ENCODE measurements around the gene CLEC2A. TPM values are rescaled to one million over a fixed set of nuclear protein-coding genes. Genes with fewer than 3 reads are reported as not detected.

The CLEC2A gene
- total RNA-seq, 1 experiment from 2014 or later = 0.87 TPM

DNA sequence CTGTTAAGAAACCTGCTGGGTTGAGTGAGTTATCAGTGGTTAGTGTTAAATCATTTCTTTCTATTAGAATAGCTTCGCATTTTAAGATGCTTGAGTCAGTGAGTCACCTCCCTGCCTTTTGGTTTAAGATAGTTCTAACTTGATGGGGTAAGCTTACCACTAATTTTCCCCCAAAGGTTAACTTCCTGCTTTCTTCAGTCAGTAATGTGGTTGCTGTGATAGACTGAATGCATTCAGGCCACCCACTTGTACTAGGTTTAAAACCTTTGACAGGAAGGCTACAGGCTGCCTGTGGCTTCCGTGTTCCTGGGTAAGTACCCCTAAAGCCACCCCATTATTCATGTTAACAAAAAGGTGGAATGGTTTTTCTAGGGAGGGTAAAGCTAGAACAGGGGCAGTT lies 25.3 kb downstream of the CLEC2A start:
- H2BK20ac ChIP-seq (ENCODE audit: low read depth, low read length, poor library complexity, severe bottlenecking) = no peak overlapping the region
- H4K91ac ChIP-seq (ENCODE audit: insufficient read length, low read depth, low read length) = no peak overlapping the region
- no peak overlapping the region for H3K56ac ChIP-seq (ENCODE audit: insufficient read length, low read depth, low read length)
- H2BK15ac ChIP-seq (ENCODE audit: low read depth, low read length) = no peak overlapping the region
- H3K18ac ChIP-seq (ENCODE audit: insufficient read length, low read depth, low read length) = no peak overlapping the region
- no peaks in the 10 kb centered on the region for H3K79me1 ChIP-seq (ENCODE audit: insufficient read depth, low read depth, low read length, poor library complexity, severe bottlenecking)
- WGBS (ENCODE audit: extremely low coverage, insufficient read length, low lambda C conversion rate) = no CpG with 5 or more reads among the region's 2 CpGs
- H3K27me3 ChIP-seq (ENCODE audit: insufficient read depth, low read length) = no peaks in the 10 kb centered on the region
- H3K36me3 Mint-ChIP-seq (ENCODE audit: insufficient read depth in 1 of 3, low read depth in 3 of 3) = peaks cover 20 to 50% (median 47%) of the 10 kb centered on the region in 3 experiments
- H3K4me1 Mint-ChIP-seq = no peaks in the 10 kb centered on the region
- no peak overlapping the region for H3K4ac ChIP-seq (ENCODE audit: low read depth, low read length)
- H3K27ac Mint-ChIP-seq = no peak overlapping the region
- H4K8ac ChIP-seq (replicated peaks; ENCODE audit: insufficient read length, low read depth, low read length) = no peak overlapping the region
- no peaks in the 10 kb centered on the region for H3K79me2 ChIP-seq (ENCODE audit: insufficient read depth, low read length)
- no peak overlapping the region for H2BK12ac ChIP-seq (ENCODE audit: insufficient read length, low read depth, low read length)
- no peak overlapping the region for H2BK120ac ChIP-seq (ENCODE audit: low read depth, low read length, poor library complexity, severe bottlenecking)
- TF ChIP-seq, protein P1, sequence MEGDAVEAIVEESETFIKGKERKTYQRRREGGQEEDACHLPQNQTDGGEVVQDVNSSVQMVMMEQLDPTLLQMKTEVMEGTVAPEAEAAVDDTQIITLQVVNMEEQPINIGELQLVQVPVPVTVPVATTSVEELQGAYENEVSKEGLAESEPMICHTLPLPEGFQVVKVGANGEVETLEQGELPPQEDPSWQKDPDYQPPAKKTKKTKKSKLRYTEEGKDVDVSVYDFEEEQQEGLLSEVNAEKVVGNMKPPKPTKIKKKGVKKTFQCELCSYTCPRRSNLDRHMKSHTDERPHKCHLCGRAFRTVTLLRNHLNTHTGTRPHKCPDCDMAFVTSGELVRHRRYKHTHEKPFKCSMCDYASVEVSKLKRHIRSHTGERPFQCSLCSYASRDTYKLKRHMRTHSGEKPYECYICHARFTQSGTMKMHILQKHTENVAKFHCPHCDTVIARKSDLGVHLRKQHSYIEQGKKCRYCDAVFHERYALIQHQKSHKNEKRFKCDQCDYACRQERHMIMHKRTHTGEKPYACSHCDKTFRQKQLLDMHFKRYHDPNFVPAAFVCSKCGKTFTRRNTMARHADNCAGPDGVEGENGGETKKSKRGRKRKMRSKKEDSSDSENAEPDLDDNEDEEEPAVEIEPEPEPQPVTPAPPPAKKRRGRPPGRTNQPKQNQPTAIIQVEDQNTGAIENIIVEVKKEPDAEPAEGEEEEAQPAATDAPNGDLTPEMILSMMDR (conservative IDR thresholded peaks at IDR 0.05) = no peak
- no peaks in the 10 kb centered on the region for H3K4me1 ChIP-seq (ENCODE audit: insufficient read depth, low read length)
- H2AK5ac ChIP-seq (ENCODE audit: insufficient read length, low read length) = no peak overlapping the region
- no peak for DNase-seq
- peaks cover 13% of the 10 kb centered on the region for H3K9me3 ChIP-seq (ENCODE audit: control insufficient read depth, low read depth, low read length)
- no peak overlapping the region for H3T11ph ChIP-seq (ENCODE audit: low read length)
- H2BK5ac ChIP-seq (ENCODE audit: insufficient read length, low read length) = no peak overlapping the region
- H3K4me2 ChIP-seq (ENCODE audit: insufficient read depth, insufficient read length, low read length) = no peak overlapping the region
- H3K27me3 Mint-ChIP-seq (ENCODE audit: low read depth) = peaks cover 2% of the 10 kb centered on the region; the same call in 1 of the 2 replicates
- no peak overlapping the region for H2AFZ ChIP-seq (ENCODE audit: low read length)
- H3K14ac ChIP-seq (ENCODE audit: insufficient read depth, low read length) = no peak overlapping the region
- H3K23me2 ChIP-seq (ENCODE audit: insufficient read length, low read depth, low read length, poor library complexity, severe bottlenecking) = no peaks in the 10 kb centered on the region
- H4K5ac ChIP-seq (ENCODE audit: insufficient read length, low read depth, low read length) = no peak overlapping the region
- no peak overlapping the region for H3K9ac ChIP-seq (ENCODE audit: extremely low read depth, insufficient read length, low read length)
- no peak overlapping the region for H3K27ac ChIP-seq (ENCODE audit: insufficient read length, low read depth, low read length)
- peaks cover 48 to 50% of the 10 kb centered on the region in 2 experiments for H3K9me3 Mint-ChIP-seq
- H3K4me3 Mint-ChIP-seq = no peak overlapping the region
- no peaks in the 10 kb centered on the region for H4K20me1 ChIP-seq (ENCODE audit: control insufficient read depth, insufficient read depth, insufficient read length)
- H3K23ac ChIP-seq (ENCODE audit: insufficient read length, low read depth, low read length) = no peak overlapping the region

All from H9 (cell line).